Sigmoid colon (tissue), 4 donors: ENCODE data around the gene UGT1A10.

Source experiments
- CTCF ChIP-seq, 4 experiments: fragments of 450-650 bp in 3 of 4; fragments of 200-600 bp in 1 of 4; IDR thresholded peaks; one replicate each; pipeline ENCODE4 v1.5.1; 2016 to 2019; ENCODE audit warnings: antibody characterized with exemption in 4 of 4, mild to moderate bottlenecking in 3 of 4, moderate library complexity in 2 of 4
- EP300 ChIP-seq, 4 donors: sonication (generic); formaldehyde crosslinking; IDR thresholded peaks; one replicate each; pipeline ENCODE4 v1.6.1; 2017; ENCODE audit warnings: antibody characterized with exemption in 4 of 4
- POLR2A ChIP-seq, 2 donors: fragments of 450-650 bp; IDR thresholded peaks; one replicate each; pipeline ENCODE4 v1.6.1; 2016; ENCODE audit warnings: antibody characterized with exemption in 2 of 2, mild to moderate bottlenecking in 2 of 2, moderate library complexity in 2 of 2

GRCh38 chr2:233689031-233689430 lies 52.8 kb downstream of the UGT1A10 start:
- no peak for TF ChIP-seq CTCF (IDR thresholded peaks at IDR 0.05)
- no peak for TF ChIP-seq POLR2A (IDR thresholded peaks at IDR 0.05)
- no peak for TF ChIP-seq EP300 (IDR thresholded peaks at IDR 0.05)
